Activated CD4-positive, alpha-beta T cell treated with anti-CD3 and anti-CD28 coated beads, Interleukin-2, amount 50 U/mL, for 16 hours (primary cell): ENCODE measurements around the gene HLA-DPB1.
"Not testable (repeated sequence)": the region's sequence is repeated elsewhere in the genome, so short reads cannot be mapped to it uniquely, and the experiment has no call there.

Experiments
- DNase-seq: peaks from one replicate; pipeline ENCODE4 v3.0.0-alpha.2; 2020

Gene HLA-DPB1

GRCh38 chr6:33072508-33073100 lies 3.2 kb upstream of the HLA-DPB1 start:
- no peak for DNase-seq

GRCh38 chr6:33073431-33073871 lies 2.3 kb upstream of the HLA-DPB1 start, which contains the start of gene HLA-DPA1:
Gene HLA-DPA1 (minus strand): TSS chr6:33073649.
- peak; percentile 88 for DNase-seq

GRCh38 chr6:33075208-33075567 lies 602 bp upstream of the HLA-DPB1 start:
- DNase-seq: no peak

GRCh38 chr6:33076406-33076934 lies 680 bp downstream of the HLA-DPB1 start:
- DNase-seq: no peak

GRCh38 chr6:33077908-33078307 lies 2.1 kb downstream of the HLA-DPB1 start:
- DNase-seq: no peak

GRCh38 chr6:33078442-33078841 lies 2.7 kb downstream of the HLA-DPB1 start:
- DNase-seq: no peak

GRCh38 chr6:33078919-33079521 lies 3.2 kb downstream of the HLA-DPB1 start:
- no peak for DNase-seq

GRCh38 chr6:33079580-33079979 lies 3.8 kb downstream of the HLA-DPB1 start:
- no peak for DNase-seq

- no peak for DNase-seq
These were observed 4.6 kb downstream of the HLA-DPB1 start for GRCh38 chr6:33080127-33081089.

GRCh38 chr6:33081098-33081824 lies 5.5 kb downstream of the HLA-DPB1 start:
- DNase-seq: no peak

- DNase-seq: peak; percentile 20
These were observed 6.9 kb downstream of the HLA-DPB1 start for GRCh38 chr6:33082702-33083101.

GRCh38 chr6:33085627-33086026 lies 9.8 kb downstream of the HLA-DPB1 start:
- no peak for DNase-seq

GRCh38 chr6:33088258-33088930 lies 12.6 kb downstream of the HLA-DPB1 start:
- no peak for DNase-seq

- DNase-seq: no peak
These were observed 13.3 kb downstream of the HLA-DPB1 start for GRCh38 chr6:33088931-33089620.

GRCh38 chr6:33091957-33092356 lies 16.2 kb downstream of the HLA-DPB1 start:
- peak; percentile 54 for DNase-seq

GRCh38 chr6:33092385-33092784 lies 16.6 kb downstream of the HLA-DPB1 start:
- DNase-seq: no peak

GRCh38 chr6:33093855-33094254 lies 18.1 kb downstream of the HLA-DPB1 start:
- DNase-seq: no peak

GRCh38 chr6:33095681-33096080 lies 19.9 kb downstream of the HLA-DPB1 start:
- no peak for DNase-seq

GRCh38 chr6:33101121-33101737 lies 25.4 kb downstream of the HLA-DPB1 start:
- not testable (repeated sequence) for DNase-seq

GRCh38 chr6:33103776-33104175 lies 28.0 kb downstream of the HLA-DPB1 start:
- DNase-seq: no peak

GRCh38 chr6:33104887-33105286 lies 29.1 kb downstream of the HLA-DPB1 start:
- DNase-seq: no peak
